Measurements from ENCODE around the gene PLA2G2A. TPM values are rescaled to one million over a fixed set of nuclear protein-coding genes. Genes with fewer than 3 reads are reported as not detected.
A peak's percentile ranks its signal among the peaks of the same experiment; 100 is the strongest.

The PLA2G2A gene
- total and polyA plus RNA-seq, 9 of the 15 experiments (the other 6 are each of a cell fraction or from before 2014, with no cell fraction given), result not detected

DNA sequence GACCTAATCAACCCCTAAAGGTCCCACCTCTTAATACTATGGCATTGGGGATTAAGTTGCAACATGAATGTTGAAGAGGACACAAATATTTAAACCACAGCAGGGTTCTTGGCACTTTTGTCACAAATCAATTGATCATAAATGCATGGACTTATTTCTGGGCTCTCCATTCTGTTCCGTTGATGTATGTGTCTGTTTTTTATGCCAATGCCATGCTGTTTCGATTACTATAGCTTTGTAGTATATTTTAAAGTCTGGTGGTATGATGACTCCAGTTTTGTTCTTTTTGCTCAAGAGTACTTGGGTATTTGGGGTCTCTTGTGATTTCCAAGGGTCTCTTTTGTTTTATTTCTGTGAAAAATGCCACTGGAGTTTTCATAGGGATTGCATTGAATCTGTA, 34.7 kb upstream of the PLA2G2A start:
- Histone ChIP-seq H3K4me2 (ENCODE audit: insufficient read depth, low read length) (no peak overlapping the region), H3K36me3 (ENCODE audit: control insufficient read depth, insufficient read depth, low read length) (no peaks in the 10 kb centered on the region), H3K9ac (ENCODE audit: insufficient read depth in 1 of 2, low read depth in 2 of 2, low read length in 2 of 2) (no peak overlapping the region), H4K20me1 (replicated peaks; ENCODE audit: control insufficient read depth, insufficient read depth, low read length) (no peaks in the 10 kb centered on the region), H2AFZ (ENCODE audit: low read depth, low read length) (no peak overlapping the region), H3K9me3 (replicated peaks; ENCODE audit: control insufficient read depth, insufficient read depth, low read depth, low read length) (peaks cover 4% of the 10 kb centered on the region; the same call in 1 of the 2 replicates), H3K4me1 (replicated peaks in 1 of 2; ENCODE audit: control insufficient read depth in 2 of 2, insufficient read depth in 2 of 2, low read length in 2 of 2) (peaks cover 0 to 1% of the 10 kb centered on the region in 2 experiments; a peak in 1 of 5 replicates), H3K9me1 (ENCODE audit: control insufficient read depth, insufficient read depth, low read length) (no peaks in the 10 kb centered on the region), H3K4me3 (no peak overlapping the region), H3K27me3 (ENCODE audit: control insufficient read depth in 2 of 2, insufficient read depth in 2 of 2, low read length in 2 of 2) (no peaks in the 10 kb centered on the region), H3K79me2 (ENCODE audit: control insufficient read depth, insufficient read depth, low read length) (no peaks in the 10 kb centered on the region), H3K27ac (ENCODE audit: extremely low read depth, low read depth, low read length) (no peak overlapping the region)
- POLR2A ChIA-PET, result no interaction called here
- intact Hi-C loops (cut with micrococcal nuclease), result no loop called here
- CTCF ChIA-PET (ENCODE audit: low intra/inter-chr PET ratio), result no interaction called here
- 0% methylated on average over 2 of the region's 2 CpGs for WGBS (ENCODE audit: insufficient coverage, low coverage, missing lambda C conversion rate)
- no peak for DNase-seq (ENCODE audit: extremely low read depth in 1 of 4, low spot score in 3 of 4)
- FAIRE-seq, result no peak
- no TSS peak for BruUV-seq (replicated peaks)
- ATAC-seq, result no peak
- in situ Hi-C loops (cut with MboI), result no loop called here
- TF ChIP-seq POLR3G (IDR thresholded peaks at IDR 0.05; ENCODE audit: extremely low read depth, insufficient read length, insufficient replicate concordance) (no peak), RBM25 (IDR thresholded peaks at IDR 0.05; ENCODE audit: low read depth, low read length, severe bottlenecking) (peak; percentile 71), DPF2 (IDR thresholded peaks at IDR 0.05) (no peak), BCOR (IDR thresholded peaks at IDR 0.05) (peak; percentile 15; the same call in 1 of the 2 replicates), BDP1 (IDR thresholded peaks at IDR 0.05; ENCODE audit: insufficient read depth, insufficient read length) (no peak), RBM34 (IDR thresholded peaks at IDR 0.05; ENCODE audit: borderline replicate concordance, insufficient read depth, low read length) (no peak), ELF2 (CRISPR knock-in tag; IDR thresholded peaks at IDR 0.05) (no peak), ZNF311 (CRISPR knock-in tag; IDR thresholded peaks at IDR 0.05) (no peak), FOXA3 (CRISPR knock-in tag; conservative IDR thresholded peaks at IDR 0.05 in 1 of 2, IDR thresholded peaks at IDR 0.05 in 1 of 2) (no peak), TRIM28 (IDR thresholded peaks at IDR 0.05) (peak; percentile 26; the same call in 1 of the 2 replicates), GTF2A2 (tag; IDR thresholded peaks at IDR 0.05) (no peak), BRD4 (IDR thresholded peaks at IDR 0.05) (no peak), GATA2 (CRISPR knock-in tag; IDR thresholded peaks at IDR 0.05) (no peak), FOXK2 (conservative IDR thresholded peaks at IDR 0.05 in 1 of 2, IDR thresholded peaks at IDR 0.05 in 1 of 2; ENCODE audit: low read depth in 2 of 2) (no peak)
- TF ChIP-seq, protein P1, sequence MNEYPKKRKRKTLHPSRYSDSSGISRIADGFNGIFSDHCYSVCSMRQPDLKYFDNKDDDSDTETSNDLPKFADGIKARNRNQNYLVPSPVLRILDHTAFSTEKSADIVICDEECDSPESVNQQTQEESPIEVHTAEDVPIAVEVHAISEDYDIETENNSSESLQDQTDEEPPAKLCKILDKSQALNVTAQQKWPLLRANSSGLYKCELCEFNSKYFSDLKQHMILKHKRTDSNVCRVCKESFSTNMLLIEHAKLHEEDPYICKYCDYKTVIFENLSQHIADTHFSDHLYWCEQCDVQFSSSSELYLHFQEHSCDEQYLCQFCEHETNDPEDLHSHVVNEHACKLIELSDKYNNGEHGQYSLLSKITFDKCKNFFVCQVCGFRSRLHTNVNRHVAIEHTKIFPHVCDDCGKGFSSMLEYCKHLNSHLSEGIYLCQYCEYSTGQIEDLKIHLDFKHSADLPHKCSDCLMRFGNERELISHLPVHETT (CRISPR knock-in tag; conservative IDR thresholded peaks at IDR 0.05 in 1 of 2, IDR thresholded peaks at IDR 0.05 in 1 of 2), result no peak
- TF ChIP-seq, protein P2, sequence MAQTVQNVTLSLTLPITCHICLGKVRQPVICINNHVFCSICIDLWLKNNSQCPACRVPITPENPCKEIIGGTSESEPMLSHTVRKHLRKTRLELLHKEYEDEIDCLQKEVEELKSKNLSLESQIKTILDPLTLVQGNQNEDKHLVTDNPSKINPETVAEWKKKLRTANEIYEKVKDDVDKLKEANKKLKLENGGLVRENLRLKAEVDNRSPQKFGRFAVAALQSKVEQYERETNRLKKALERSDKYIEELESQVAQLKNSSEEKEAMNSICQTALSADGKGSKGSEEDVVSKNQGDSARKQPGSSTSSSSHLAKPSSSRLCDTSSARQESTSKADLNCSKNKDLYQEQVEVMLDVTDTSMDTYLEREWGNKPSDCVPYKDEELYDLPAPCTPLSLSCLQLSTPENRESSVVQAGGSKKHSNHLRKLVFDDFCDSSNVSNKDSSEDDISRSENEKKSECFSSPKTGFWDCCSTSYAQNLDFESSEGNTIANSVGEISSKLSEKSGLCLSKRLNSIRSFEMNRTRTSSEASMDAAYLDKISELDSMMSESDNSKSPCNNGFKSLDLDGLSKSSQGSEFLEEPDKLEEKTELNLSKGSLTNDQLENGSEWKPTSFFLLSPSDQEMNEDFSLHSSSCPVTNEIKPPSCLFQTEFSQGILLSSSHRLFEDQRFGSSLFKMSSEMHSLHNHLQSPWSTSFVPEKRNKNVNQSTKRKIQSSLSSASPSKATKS (CRISPR knock-in tag; IDR thresholded peaks at IDR 0.05), result no peak
